SK-N-SH (cell line): ENCODE measurements around the gene EHD1. TPM values are rescaled to one million over a fixed set of nuclear protein-coding genes. Genes with fewer than 3 reads are reported as not detected.

Experiments
- CTCF ChIA-PET: fragments of 300-600, 350-600 bp; formaldehyde crosslinking; extraction: SDS; loops from one replicate; lab custom pipeline; 2021; lab: Yijun Ruan, JAX
- POLR2A ChIA-PET: fragments of 350-600 bp; sonication (Branson Sonifier 250); formaldehyde crosslinking; extraction: SDS; loops from one replicate; lab custom pipeline; 2020; ENCODE audit warnings: antibody characterized with exemption, inconsistent platforms; lab: Yijun Ruan, JAX
- DNase-seq: peaks from one replicate; pipeline ENCODE4 v3.0.0; 2012
- H2AFZ ChIP-seq: fragments of 200-600 bp; sonication (generic); 2 replicates; pipeline ENCODE4 v1.8.1; 2016; ENCODE audit warnings: antibody characterized with exemption, mild to moderate bottlenecking, low read depth
- H3F3A ChIP-seq: fragments of 200-600 bp; sonication (generic); replicated peaks from 2 replicates; pipeline ENCODE3; 2016; ENCODE audit warnings: antibody characterized with exemption, mild to moderate bottlenecking; ENCODE audit not compliant: insufficient read depth
- H3K27ac ChIP-seq, 2 experiments: fragments of 200-500 bp in 1 of 2; fragments of 200-600 bp in 1 of 2; sonication (Bioruptor generic) in 1 of 2; sonication (generic), shearing (Covaris generic) in 1 of 2; 2 replicates each; pipeline versions ENCODE4 v1.5.1 to v1.6.1; 2014 to 2016; ENCODE audit warnings: low read depth in 2 of 2, inconsistent platforms in 1 of 2, low read length in 1 of 2, mild to moderate bottlenecking in 1 of 2, mixed read lengths in 1 of 2
- H3K27me3 ChIP-seq: fragments of 200-600 bp; sonication (generic), shearing (Covaris generic); 2 replicates; pipeline ENCODE4 v1.6.1; 2016; ENCODE audit warnings: mixed run types; ENCODE audit not compliant: insufficient read depth
- H3K36me3 ChIP-seq, 2 experiments: fragments of 200-500 bp in 1 of 2; fragments of 200-600 bp in 1 of 2; sonication (Bioruptor generic) in 1 of 2; sonication (generic) in 1 of 2; replicated peaks in 1 of 2; 2 replicates each; pipeline versions ENCODE3 to v1.5.1; 2014 to 2016; ENCODE audit warnings: low read length in 1 of 2, mild to moderate bottlenecking in 1 of 2; ENCODE audit not compliant: insufficient read depth in 2 of 2, control insufficient read depth in 1 of 2
- H3K4me1 ChIP-seq, 2 experiments: fragments of 200-500 bp in 1 of 2; fragments of 200-600 bp in 1 of 2; sonication (Bioruptor generic) in 1 of 2; sonication (generic), shearing (Covaris generic) in 1 of 2; 2 replicates each; pipeline versions ENCODE4 v1.5.1 to v1.6.1; 2014 to 2016; ENCODE audit warnings: low read depth in 1 of 2, low read length in 1 of 2, mixed run types in 1 of 2; ENCODE audit not compliant: insufficient read depth in 2 of 2, control insufficient read depth in 1 of 2
- H3K4me2 ChIP-seq: fragments of 200-600 bp; sonication (generic), shearing (Covaris generic); 2 replicates; pipeline ENCODE4 v1.6.1; 2017; ENCODE audit warnings: mixed run types
- H3K4me3 ChIP-seq, 2 experiments: fragments of 200-500 bp in 1 of 2; fragments of 200-600 bp in 1 of 2; sonication (Bioruptor generic) in 1 of 2; sonication (generic), shearing (Covaris generic) in 1 of 2; 2 replicates each; pipeline versions ENCODE4 v1.5.1 to v1.8.1; 2014 to 2016; ENCODE audit warnings: low read depth in 2 of 2, inconsistent platforms in 1 of 2, low read length in 1 of 2, mild to moderate bottlenecking in 1 of 2, mixed read lengths in 1 of 2, moderate library complexity in 1 of 2
- H3K79me2 ChIP-seq: fragments of 200-600 bp; sonication (generic); 2 replicates; pipeline ENCODE4 v1.8.1; 2017; ENCODE audit warnings: mild to moderate bottlenecking; ENCODE audit not compliant: insufficient read depth
- H3K9ac ChIP-seq: fragments of 200-600 bp; sonication (generic); 2 replicates; pipeline ENCODE4 v1.6.1; 2017; ENCODE audit warnings: mixed run types
- H3K9me2 ChIP-seq: fragments of 200-600 bp; sonication (generic); 2 replicates; pipeline ENCODE4 v1.6.1; 2017; ENCODE audit warnings: mixed run types
- H3K9me3 ChIP-seq: fragments of 200-600 bp; sonication (generic); 2 replicates; pipeline ENCODE4 v1.6.1; 2017; ENCODE audit warnings: mixed run types, mild to moderate bottlenecking, moderate library complexity
- H4K20me1 ChIP-seq: fragments of 200-600 bp; sonication (generic); 2 replicates; pipeline ENCODE4 v1.6.1; 2017; ENCODE audit warnings: mild to moderate bottlenecking, mixed run types; ENCODE audit not compliant: insufficient read depth
- CHD2 ChIP-seq: fragments of 150-350 bp; IDR thresholded peaks from 2 replicates; pipeline ENCODE4 v1.6.1; 2018; ENCODE audit warnings: low read length; ENCODE audit not compliant: partially characterized antibody
- ELF1 ChIP-seq: IDR thresholded peaks from 2 replicates; pipeline ENCODE4 v1.4.0; 2012
- GATA2 ChIP-seq: sonication (generic); formaldehyde crosslinking; IDR thresholded peaks from 2 replicates; pipeline ENCODE4 v1.5.0; 2020; ENCODE audit warnings: mild to moderate bottlenecking, missing genetic modification reagents
- MEF2A ChIP-seq: IDR thresholded peaks from 2 replicates; pipeline ENCODE4 v1.4.0; 2012; ENCODE audit warnings: low read depth, borderline replicate concordance
- NRF1 ChIP-seq: IDR thresholded peaks from 2 replicates; pipeline ENCODE4 v1.6.1; 2012; ENCODE audit warnings: low read depth, mild to moderate bottlenecking, low read length
- RAD21 ChIP-seq: IDR thresholded peaks from 2 replicates; pipeline ENCODE4 v1.6.1; 2012; ENCODE audit warnings: mild to moderate bottlenecking, low read length
- RFX5 ChIP-seq: IDR thresholded peaks from 2 replicates; pipeline ENCODE4 v1.6.1; 2012; ENCODE audit warnings: mild to moderate bottlenecking, improper control_type of control experiment, low read length
- RXRA ChIP-seq: IDR thresholded peaks from 2 replicates; pipeline ENCODE4 v1.4.0; 2012; ENCODE audit warnings: low read depth, mild to moderate bottlenecking, borderline replicate concordance
- SIN3A ChIP-seq: IDR thresholded peaks from 2 replicates; pipeline ENCODE4 v1.6.1; 2012; ENCODE audit warnings: low read depth, mild to moderate bottlenecking, low read length, moderate library complexity, borderline replicate concordance
- SMC3 ChIP-seq: IDR thresholded peaks from 2 replicates; pipeline ENCODE4 v1.6.1; 2012; ENCODE audit warnings: low read depth, low read length, improper control_type of control experiment
- YY1 ChIP-seq: IDR thresholded peaks from 2 replicates; pipeline ENCODE4 v1.4.0; 2012; ENCODE audit warnings: low read depth, mild to moderate bottlenecking
- WGBS: methylation state at CpG from one replicate; pipeline ENCODE4 v1.1.6; 2017; ENCODE audit warnings: low lambda C conversion rate; 5-methylcytosine and 5-hydroxymethylcytosine counted together
- polyA plus RNA-seq, 3 experiments: library from polyadenylated mRNA; depleted of rRNA; stranded (reverse); fragments of >200 nt; gene quantifications; 2 replicates each; pipeline ENCODE4 v1.2.3, GENCODE V29; 2012
- TF ChIP-seq, protein P1 (sequence below): IDR thresholded peaks from 2 replicates; pipeline ENCODE4 v1.4.0; 2012; ENCODE audit warnings: low read depth, borderline replicate concordance
- TF ChIP-seq, protein P2 (sequence below): fragments of 200-600 bp; sonication (generic); IDR thresholded peaks from 2 replicates; pipeline ENCODE4 v1.6.1; 2017; ENCODE audit warnings: antibody characterized with exemption, mild to moderate bottlenecking, moderate library complexity
- TF ChIP-seq, protein P3 (sequence below): IDR thresholded peaks from 2 replicates; pipeline ENCODE4 v1.4.0; 2012; ENCODE audit warnings: low read depth, borderline replicate concordance
- TF ChIP-seq, protein P4 (sequence below): fragments of 150-350 bp; IDR thresholded peaks from 2 replicates; pipeline ENCODE4 v1.6.1; 2017; ENCODE audit warnings: antibody characterized with exemption, low read length, low read depth, borderline replicate concordance
- TF ChIP-seq, protein P5 (sequence below): IDR thresholded peaks from 2 replicates; pipeline ENCODE4 v1.6.1; 2012; ENCODE audit warnings: mild to moderate bottlenecking, low read depth, low read length, moderate library complexity
- TF ChIP-seq, protein P6 (sequence below): IDR thresholded peaks from 2 replicates; pipeline ENCODE4; 2012

The EHD1 gene
- polyA plus RNA-seq, 1 of the 3 experiments (the other 2 are of a cell fraction) = 93.3 TPM

DNA sequence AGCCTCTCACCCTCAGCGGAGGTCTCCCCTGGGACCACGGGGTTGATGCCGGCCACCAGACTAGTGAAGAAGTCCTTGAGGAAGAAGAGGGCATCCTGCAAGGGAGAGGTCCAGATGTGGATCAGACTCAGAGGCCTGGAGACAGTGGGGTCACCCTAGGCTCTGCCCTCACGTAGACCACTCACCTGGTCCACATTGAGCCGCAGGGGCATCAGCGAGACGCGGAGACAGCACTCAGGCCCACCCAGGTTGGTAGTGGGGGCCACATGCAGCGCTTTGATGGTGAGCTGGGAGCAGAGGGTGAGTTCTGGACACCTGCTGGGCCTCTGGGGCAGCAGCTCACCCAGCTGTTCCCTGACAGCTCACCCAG lies 19.6 kb upstream of the EHD1 start (continued):
- TF ChIP-seq SMC3 (no peak), GATA2 (CRISPR knock-in tag) (no peak), RAD21 (no peak), RXRA (no peak), ELF1 (no peak)
- TF ChIP-seq, protein P1, sequence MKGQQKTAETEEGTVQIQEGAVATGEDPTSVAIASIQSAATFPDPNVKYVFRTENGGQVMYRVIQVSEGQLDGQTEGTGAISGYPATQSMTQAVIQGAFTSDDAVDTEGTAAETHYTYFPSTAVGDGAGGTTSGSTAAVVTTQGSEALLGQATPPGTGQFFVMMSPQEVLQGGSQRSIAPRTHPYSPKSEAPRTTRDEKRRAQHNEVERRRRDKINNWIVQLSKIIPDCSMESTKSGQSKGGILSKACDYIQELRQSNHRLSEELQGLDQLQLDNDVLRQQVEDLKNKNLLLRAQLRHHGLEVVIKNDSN = no peak
- TF ChIP-seq, protein P2, sequence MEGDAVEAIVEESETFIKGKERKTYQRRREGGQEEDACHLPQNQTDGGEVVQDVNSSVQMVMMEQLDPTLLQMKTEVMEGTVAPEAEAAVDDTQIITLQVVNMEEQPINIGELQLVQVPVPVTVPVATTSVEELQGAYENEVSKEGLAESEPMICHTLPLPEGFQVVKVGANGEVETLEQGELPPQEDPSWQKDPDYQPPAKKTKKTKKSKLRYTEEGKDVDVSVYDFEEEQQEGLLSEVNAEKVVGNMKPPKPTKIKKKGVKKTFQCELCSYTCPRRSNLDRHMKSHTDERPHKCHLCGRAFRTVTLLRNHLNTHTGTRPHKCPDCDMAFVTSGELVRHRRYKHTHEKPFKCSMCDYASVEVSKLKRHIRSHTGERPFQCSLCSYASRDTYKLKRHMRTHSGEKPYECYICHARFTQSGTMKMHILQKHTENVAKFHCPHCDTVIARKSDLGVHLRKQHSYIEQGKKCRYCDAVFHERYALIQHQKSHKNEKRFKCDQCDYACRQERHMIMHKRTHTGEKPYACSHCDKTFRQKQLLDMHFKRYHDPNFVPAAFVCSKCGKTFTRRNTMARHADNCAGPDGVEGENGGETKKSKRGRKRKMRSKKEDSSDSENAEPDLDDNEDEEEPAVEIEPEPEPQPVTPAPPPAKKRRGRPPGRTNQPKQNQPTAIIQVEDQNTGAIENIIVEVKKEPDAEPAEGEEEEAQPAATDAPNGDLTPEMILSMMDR = no peak
- TF ChIP-seq, protein P3, sequence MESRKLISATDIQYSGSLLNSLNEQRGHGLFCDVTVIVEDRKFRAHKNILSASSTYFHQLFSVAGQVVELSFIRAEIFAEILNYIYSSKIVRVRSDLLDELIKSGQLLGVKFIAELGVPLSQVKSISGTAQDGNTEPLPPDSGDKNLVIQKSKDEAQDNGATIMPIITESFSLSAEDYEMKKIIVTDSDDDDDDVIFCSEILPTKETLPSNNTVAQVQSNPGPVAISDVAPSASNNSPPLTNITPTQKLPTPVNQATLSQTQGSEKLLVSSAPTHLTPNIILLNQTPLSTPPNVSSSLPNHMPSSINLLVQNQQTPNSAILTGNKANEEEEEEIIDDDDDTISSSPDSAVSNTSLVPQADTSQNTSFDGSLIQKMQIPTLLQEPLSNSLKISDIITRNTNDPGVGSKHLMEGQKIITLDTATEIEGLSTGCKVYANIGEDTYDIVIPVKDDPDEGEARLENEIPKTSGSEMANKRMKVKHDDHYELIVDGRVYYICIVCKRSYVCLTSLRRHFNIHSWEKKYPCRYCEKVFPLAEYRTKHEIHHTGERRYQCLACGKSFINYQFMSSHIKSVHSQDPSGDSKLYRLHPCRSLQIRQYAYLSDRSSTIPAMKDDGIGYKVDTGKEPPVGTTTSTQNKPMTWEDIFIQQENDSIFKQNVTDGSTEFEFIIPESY = no peak

DNA sequence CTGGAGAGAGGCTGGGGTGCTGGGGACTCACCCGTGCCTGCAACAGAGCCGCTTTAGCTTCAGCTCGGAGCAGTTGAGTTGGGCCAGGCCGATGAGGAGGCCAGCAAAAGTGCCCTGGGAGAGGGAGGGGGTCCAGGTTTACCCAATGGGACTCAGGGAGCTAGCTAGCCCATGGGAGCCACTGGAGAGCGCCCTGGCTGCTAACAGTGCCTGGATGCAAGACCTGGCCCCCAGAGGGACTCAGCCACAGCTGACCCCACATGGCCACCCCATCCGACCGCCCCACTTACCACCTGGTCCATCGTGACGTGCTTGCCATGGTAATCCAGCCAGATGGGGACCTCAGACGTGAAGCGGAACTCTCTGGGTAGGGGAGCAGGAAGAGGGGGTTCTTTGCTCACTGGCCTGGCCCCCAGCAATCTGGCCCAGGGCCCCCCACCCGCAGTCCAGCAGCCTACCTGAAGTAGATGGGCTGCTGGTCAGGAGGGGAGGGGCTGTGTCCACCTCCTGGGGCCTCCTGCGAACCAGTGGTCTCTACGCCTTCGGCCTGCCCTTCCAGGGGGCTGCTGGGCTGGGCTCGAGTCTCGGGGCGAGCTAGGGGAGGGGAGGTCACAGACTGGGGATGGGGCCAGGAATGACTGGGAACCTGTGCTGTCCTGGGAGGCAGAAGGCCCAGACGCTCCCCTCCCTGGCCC lies 19.1 kb upstream of the EHD1 start:
- Histone ChIP-seq H3F3A (no peaks in the 10 kb centered on the region), H3K4me2 (no peak overlapping the region), H3K27me3 (no peaks in the 10 kb centered on the region), H4K20me1 (no peaks in the 10 kb centered on the region), H3K9me3 (no peaks in the 10 kb centered on the region), H3K9me2 (no peaks in the 10 kb centered on the region), H3K36me3 (peaks cover 0 to 19% of the 10 kb centered on the region in 2 experiments), H3K79me2 (no peaks in the 10 kb centered on the region), H2AFZ (no peak overlapping the region), H3K4me3 (no peak overlapping the region), H3K27ac (no peak overlapping the region), H3K4me1 (peaks cover 0 to 3% of the 10 kb centered on the region in 2 experiments; a peak in 1 of 4 replicates), H3K9ac (no peak overlapping the region)
- WGBS = 97% methylated on average over 6 of the region's 19 CpGs
- TF ChIP-seq MEF2A (no peak), SIN3A (no peak), NRF1 (no peak), CHD2 (no peak), YY1 (no peak), RFX5 (no peak)
- TF ChIP-seq, protein P4, sequence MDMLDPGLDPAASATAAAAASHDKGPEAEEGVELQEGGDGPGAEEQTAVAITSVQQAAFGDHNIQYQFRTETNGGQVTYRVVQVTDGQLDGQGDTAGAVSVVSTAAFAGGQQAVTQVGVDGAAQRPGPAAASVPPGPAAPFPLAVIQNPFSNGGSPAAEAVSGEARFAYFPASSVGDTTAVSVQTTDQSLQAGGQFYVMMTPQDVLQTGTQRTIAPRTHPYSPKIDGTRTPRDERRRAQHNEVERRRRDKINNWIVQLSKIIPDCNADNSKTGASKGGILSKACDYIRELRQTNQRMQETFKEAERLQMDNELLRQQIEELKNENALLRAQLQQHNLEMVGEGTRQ = no peak
- TF ChIP-seq, protein P5, sequence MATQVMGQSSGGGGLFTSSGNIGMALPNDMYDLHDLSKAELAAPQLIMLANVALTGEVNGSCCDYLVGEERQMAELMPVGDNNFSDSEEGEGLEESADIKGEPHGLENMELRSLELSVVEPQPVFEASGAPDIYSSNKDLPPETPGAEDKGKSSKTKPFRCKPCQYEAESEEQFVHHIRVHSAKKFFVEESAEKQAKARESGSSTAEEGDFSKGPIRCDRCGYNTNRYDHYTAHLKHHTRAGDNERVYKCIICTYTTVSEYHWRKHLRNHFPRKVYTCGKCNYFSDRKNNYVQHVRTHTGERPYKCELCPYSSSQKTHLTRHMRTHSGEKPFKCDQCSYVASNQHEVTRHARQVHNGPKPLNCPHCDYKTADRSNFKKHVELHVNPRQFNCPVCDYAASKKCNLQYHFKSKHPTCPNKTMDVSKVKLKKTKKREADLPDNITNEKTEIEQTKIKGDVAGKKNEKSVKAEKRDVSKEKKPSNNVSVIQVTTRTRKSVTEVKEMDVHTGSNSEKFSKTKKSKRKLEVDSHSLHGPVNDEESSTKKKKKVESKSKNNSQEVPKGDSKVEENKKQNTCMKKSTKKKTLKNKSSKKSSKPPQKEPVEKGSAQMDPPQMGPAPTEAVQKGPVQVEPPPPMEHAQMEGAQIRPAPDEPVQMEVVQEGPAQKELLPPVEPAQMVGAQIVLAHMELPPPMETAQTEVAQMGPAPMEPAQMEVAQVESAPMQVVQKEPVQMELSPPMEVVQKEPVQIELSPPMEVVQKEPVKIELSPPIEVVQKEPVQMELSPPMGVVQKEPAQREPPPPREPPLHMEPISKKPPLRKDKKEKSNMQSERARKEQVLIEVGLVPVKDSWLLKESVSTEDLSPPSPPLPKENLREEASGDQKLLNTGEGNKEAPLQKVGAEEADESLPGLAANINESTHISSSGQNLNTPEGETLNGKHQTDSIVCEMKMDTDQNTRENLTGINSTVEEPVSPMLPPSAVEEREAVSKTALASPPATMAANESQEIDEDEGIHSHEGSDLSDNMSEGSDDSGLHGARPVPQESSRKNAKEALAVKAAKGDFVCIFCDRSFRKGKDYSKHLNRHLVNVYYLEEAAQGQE = no peak
- TF ChIP-seq, protein P1 = no peak
- TF ChIP-seq, protein P6, sequence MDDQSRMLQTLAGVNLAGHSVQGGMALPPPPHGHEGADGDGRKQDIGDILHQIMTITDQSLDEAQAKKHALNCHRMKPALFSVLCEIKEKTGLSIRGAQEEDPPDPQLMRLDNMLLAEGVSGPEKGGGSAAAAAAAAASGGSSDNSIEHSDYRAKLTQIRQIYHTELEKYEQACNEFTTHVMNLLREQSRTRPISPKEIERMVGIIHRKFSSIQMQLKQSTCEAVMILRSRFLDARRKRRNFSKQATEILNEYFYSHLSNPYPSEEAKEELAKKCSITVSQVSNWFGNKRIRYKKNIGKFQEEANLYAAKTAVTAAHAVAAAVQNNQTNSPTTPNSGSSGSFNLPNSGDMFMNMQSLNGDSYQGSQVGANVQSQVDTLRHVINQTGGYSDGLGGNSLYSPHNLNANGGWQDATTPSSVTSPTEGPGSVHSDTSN = no peak
- ChIA-PET POLR2A (interaction anchor here (0.6 kb wide), 1 partner anchor 17 kb away, joined by 5 read pairs; no protein-coding TSS in a partner anchor), CTCF (interaction anchor here (0.9 to 26.7 kb wide), 3 partner anchors 10 to 50 kb away, joined by 3 to 530 read pairs (median 21); partner anchors contain the start of gene CDC42BPG)
- no peak for DNase-seq
